Measurements from ENCODE around the gene NAPG.
"Not testable (repeated sequence)": the region's sequence is repeated elsewhere in the genome, so short reads cannot be mapped to it uniquely, and the experiment has no call there.

The NAPG gene

GRCh38 chr18:10564975-10565773 lies 39.3 kb downstream of the NAPG start:
- TF ChIP-seq, protein P1, sequence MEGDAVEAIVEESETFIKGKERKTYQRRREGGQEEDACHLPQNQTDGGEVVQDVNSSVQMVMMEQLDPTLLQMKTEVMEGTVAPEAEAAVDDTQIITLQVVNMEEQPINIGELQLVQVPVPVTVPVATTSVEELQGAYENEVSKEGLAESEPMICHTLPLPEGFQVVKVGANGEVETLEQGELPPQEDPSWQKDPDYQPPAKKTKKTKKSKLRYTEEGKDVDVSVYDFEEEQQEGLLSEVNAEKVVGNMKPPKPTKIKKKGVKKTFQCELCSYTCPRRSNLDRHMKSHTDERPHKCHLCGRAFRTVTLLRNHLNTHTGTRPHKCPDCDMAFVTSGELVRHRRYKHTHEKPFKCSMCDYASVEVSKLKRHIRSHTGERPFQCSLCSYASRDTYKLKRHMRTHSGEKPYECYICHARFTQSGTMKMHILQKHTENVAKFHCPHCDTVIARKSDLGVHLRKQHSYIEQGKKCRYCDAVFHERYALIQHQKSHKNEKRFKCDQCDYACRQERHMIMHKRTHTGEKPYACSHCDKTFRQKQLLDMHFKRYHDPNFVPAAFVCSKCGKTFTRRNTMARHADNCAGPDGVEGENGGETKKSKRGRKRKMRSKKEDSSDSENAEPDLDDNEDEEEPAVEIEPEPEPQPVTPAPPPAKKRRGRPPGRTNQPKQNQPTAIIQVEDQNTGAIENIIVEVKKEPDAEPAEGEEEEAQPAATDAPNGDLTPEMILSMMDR (conservative IDR thresholded peaks at IDR 0.05; ENCODE audit: low read length): no peak
- no peak for TF ChIP-seq EZH2phosphoT487 (IDR thresholded peaks at IDR 0.05; ENCODE audit: borderline replicate concordance)
- no peaks in the 10 kb centered on the region for H3K4me1 ChIP-seq (ENCODE audit: insufficient read depth, low read length, poor library complexity, severe bottlenecking)
- H3K79me2 ChIP-seq (ENCODE audit: insufficient read depth, low read length): no peaks in the 10 kb centered on the region
- H3K9me3 ChIP-seq (ENCODE audit: insufficient read depth, low read depth, low read length): no peaks in the 10 kb centered on the region
- H4K20me1 ChIP-seq (ENCODE audit: insufficient read depth, low read length, poor library complexity, severe bottlenecking): no peaks in the 10 kb centered on the region
- H3K4me3 ChIP-seq (ENCODE audit: low read length, poor library complexity, severe bottlenecking): no peak overlapping the region
- H3K4me2 ChIP-seq (ENCODE audit: low read depth, low read length, poor library complexity, severe bottlenecking): no peak overlapping the region
- H3F3A ChIP-seq (ENCODE audit: low read depth): no peaks in the 10 kb centered on the region
- H2AFZ ChIP-seq (ENCODE audit: low read length): no peak overlapping the region
- no peaks in the 10 kb centered on the region for H3K36me3 ChIP-seq (ENCODE audit: insufficient read depth, low read length)
- no peaks in the 10 kb centered on the region for H3K27me3 ChIP-seq (ENCODE audit: insufficient read depth, low read length, poor library complexity, severe bottlenecking)
- no peaks in the 10 kb centered on the region for H3K9me2 ChIP-seq (replicated peaks; ENCODE audit: low read depth, low read length)
- no peak overlapping the region for H3K9ac ChIP-seq (ENCODE audit: low read depth, low read length, poor library complexity, severe bottlenecking)

GRCh38 chr18:10565835-10566234 lies 40.0 kb downstream of the NAPG start:
- Histone ChIP-seq H3K36me3 (ENCODE audit: insufficient read depth, low read length) (no peaks in the 10 kb centered on the region), H3K27me3 (ENCODE audit: insufficient read depth, low read length, poor library complexity, severe bottlenecking) (no peaks in the 10 kb centered on the region), H3K9me2 (replicated peaks; ENCODE audit: low read depth, low read length) (no peaks in the 10 kb centered on the region), H3K79me2 (ENCODE audit: insufficient read depth, low read length) (no peaks in the 10 kb centered on the region), H3K4me1 (ENCODE audit: insufficient read depth, low read length, poor library complexity, severe bottlenecking) (no peaks in the 10 kb centered on the region), H3K9me3 (ENCODE audit: insufficient read depth, low read depth, low read length) (no peaks in the 10 kb centered on the region), H3K4me3 (ENCODE audit: low read length, poor library complexity, severe bottlenecking) (no peak overlapping the region), H3F3A (ENCODE audit: low read depth) (no peaks in the 10 kb centered on the region), H2AFZ (ENCODE audit: low read length) (no peak overlapping the region), H3K4me2 (ENCODE audit: low read depth, low read length, poor library complexity, severe bottlenecking) (no peak overlapping the region), H3K9ac (ENCODE audit: low read depth, low read length, poor library complexity, severe bottlenecking) (no peak overlapping the region), H4K20me1 (ENCODE audit: insufficient read depth, low read length, poor library complexity, severe bottlenecking) (no peaks in the 10 kb centered on the region)
- no peak for TF ChIP-seq EZH2phosphoT487 (IDR thresholded peaks at IDR 0.05; ENCODE audit: borderline replicate concordance)
- TF ChIP-seq, protein P1 (conservative IDR thresholded peaks at IDR 0.05; ENCODE audit: low read length): no peak

DNA sequence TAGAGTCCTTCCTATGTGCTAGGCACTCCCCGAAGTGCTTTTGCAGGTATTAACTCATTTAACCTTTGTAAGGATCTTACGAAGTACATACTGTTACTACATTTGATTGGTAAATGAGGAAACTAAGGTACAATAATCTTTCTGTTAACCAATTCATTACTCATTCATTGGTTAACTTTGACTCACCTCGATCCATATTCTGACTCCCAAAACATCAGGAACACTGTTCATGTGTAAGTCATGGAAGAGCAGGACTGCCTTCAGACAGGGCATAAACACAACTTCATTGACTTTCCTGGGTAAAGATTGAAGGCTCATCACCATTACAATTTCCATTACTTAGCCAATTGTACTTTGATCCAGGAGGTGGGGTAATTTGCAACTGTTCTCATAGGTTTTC lies 40.6 kb downstream of the NAPG start:
- Histone ChIP-seq H3K36me3 (ENCODE audit: insufficient read depth, low read length) (no peaks in the 10 kb centered on the region), H3F3A (ENCODE audit: low read depth) (no peaks in the 10 kb centered on the region), H2AFZ (ENCODE audit: low read length) (no peak overlapping the region), H3K9me3 (ENCODE audit: insufficient read depth, low read depth, low read length) (no peaks in the 10 kb centered on the region), H4K20me1 (ENCODE audit: insufficient read depth, low read length, poor library complexity, severe bottlenecking) (no peaks in the 10 kb centered on the region), H3K4me3 (ENCODE audit: low read length, poor library complexity, severe bottlenecking) (no peak overlapping the region), H3K9ac (ENCODE audit: low read depth, low read length, poor library complexity, severe bottlenecking) (no peak overlapping the region), H3K27me3 (ENCODE audit: insufficient read depth, low read length, poor library complexity, severe bottlenecking) (no peaks in the 10 kb centered on the region), H3K9me2 (replicated peaks; ENCODE audit: low read depth, low read length) (no peaks in the 10 kb centered on the region), H3K79me2 (ENCODE audit: insufficient read depth, low read length) (no peaks in the 10 kb centered on the region), H3K4me1 (ENCODE audit: insufficient read depth, low read length, poor library complexity, severe bottlenecking) (no peaks in the 10 kb centered on the region), H3K4me2 (ENCODE audit: low read depth, low read length, poor library complexity, severe bottlenecking) (no peak overlapping the region)
- TF ChIP-seq, protein P1 (conservative IDR thresholded peaks at IDR 0.05; ENCODE audit: low read length): no peak
- no peak for TF ChIP-seq EZH2phosphoT487 (IDR thresholded peaks at IDR 0.05; ENCODE audit: borderline replicate concordance)

- H3K4me3 ChIP-seq (ENCODE audit: low read length, poor library complexity, severe bottlenecking); H3K9ac ChIP-seq (ENCODE audit: low read depth, low read length, poor library complexity, severe bottlenecking); H3K9me3 ChIP-seq (ENCODE audit: insufficient read depth, low read depth, low read length); H3K36me3 ChIP-seq (ENCODE audit: insufficient read depth, low read length); H3K4me2 ChIP-seq (ENCODE audit: low read depth, low read length, poor library complexity, severe bottlenecking); H3F3A ChIP-seq (ENCODE audit: low read depth); H2AFZ ChIP-seq (ENCODE audit: low read length); H3K9me2 ChIP-seq (replicated peaks; ENCODE audit: low read depth, low read length); H4K20me1 ChIP-seq (ENCODE audit: insufficient read depth, low read length, poor library complexity, severe bottlenecking); H3K27me3 ChIP-seq (ENCODE audit: insufficient read depth, low read length, poor library complexity, severe bottlenecking); H3K79me2 ChIP-seq (ENCODE audit: insufficient read depth, low read length); H3K4me1 ChIP-seq (ENCODE audit: insufficient read depth, low read length, poor library complexity, severe bottlenecking): not testable (repeated sequence)
Observed at GRCh38 chr18:10569941-10570340, 44.1 kb downstream of the NAPG start.
